ENCODE data around the gene HTT.
A peak's percentile ranks its signal among the peaks of the same experiment; 100 is the strongest.

The HTT gene

DNA sequence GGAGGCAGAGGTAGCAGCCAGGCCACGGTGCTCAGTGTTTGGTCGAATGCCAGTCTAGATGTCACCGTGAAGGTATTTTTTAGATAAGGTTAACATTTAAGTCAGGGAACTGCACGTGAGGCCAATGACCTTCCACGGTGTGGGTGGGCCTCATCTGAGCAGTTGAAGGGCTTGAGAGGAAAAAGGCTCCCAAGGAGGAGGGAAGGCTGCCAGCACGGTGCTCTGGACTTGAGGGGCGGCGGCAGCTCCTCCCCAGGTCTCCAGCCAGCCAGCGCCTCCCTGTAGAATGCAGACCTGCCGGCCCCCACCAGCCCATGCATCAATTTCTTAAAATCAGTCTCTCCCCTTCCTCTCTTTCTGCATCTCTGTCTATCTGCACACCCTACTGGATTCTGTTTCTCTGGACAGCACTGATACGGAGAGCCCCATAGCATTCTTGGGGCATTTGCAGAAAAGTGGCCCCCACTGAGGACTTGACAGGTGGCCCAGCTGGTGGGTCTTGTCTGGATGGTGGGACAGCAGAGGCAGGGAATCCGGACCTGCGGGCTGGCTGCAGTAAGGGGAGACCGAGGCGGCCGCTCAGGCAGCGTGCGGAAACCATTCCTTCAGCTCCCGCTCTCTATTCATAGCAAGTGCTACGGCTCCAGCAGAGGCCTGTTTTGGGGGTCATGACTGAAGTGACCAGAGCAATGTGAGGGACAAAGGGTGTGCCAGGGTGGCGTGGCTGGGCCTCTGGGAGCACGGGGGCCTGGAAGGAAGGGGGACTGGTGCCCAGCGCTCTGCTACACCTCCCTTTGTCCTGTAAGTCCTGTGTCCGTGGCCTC is 210.5 kb downstream of the HTT start:
- Histone ChIP-seq H3K36me3 (ENCODE audit: control insufficient read depth, insufficient read depth, low read length) (no peaks in the 10 kb centered on the region), H3K27me3 (replicated peaks; ENCODE audit: control insufficient read depth, insufficient read depth, low read length) (no peaks in the 10 kb centered on the region), H3K4me3 (replicated peaks; ENCODE audit: low read depth, low read length) (no peak overlapping the region)
- no peak for DNase-seq (ENCODE audit: extremely low read depth, insufficient read length)
- TF ChIP-seq, protein P1, sequence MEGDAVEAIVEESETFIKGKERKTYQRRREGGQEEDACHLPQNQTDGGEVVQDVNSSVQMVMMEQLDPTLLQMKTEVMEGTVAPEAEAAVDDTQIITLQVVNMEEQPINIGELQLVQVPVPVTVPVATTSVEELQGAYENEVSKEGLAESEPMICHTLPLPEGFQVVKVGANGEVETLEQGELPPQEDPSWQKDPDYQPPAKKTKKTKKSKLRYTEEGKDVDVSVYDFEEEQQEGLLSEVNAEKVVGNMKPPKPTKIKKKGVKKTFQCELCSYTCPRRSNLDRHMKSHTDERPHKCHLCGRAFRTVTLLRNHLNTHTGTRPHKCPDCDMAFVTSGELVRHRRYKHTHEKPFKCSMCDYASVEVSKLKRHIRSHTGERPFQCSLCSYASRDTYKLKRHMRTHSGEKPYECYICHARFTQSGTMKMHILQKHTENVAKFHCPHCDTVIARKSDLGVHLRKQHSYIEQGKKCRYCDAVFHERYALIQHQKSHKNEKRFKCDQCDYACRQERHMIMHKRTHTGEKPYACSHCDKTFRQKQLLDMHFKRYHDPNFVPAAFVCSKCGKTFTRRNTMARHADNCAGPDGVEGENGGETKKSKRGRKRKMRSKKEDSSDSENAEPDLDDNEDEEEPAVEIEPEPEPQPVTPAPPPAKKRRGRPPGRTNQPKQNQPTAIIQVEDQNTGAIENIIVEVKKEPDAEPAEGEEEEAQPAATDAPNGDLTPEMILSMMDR (IDR thresholded peaks at IDR 0.05; ENCODE audit: insufficient read depth, low read length, poor library complexity, severe bottlenecking), result no peak

DNA sequence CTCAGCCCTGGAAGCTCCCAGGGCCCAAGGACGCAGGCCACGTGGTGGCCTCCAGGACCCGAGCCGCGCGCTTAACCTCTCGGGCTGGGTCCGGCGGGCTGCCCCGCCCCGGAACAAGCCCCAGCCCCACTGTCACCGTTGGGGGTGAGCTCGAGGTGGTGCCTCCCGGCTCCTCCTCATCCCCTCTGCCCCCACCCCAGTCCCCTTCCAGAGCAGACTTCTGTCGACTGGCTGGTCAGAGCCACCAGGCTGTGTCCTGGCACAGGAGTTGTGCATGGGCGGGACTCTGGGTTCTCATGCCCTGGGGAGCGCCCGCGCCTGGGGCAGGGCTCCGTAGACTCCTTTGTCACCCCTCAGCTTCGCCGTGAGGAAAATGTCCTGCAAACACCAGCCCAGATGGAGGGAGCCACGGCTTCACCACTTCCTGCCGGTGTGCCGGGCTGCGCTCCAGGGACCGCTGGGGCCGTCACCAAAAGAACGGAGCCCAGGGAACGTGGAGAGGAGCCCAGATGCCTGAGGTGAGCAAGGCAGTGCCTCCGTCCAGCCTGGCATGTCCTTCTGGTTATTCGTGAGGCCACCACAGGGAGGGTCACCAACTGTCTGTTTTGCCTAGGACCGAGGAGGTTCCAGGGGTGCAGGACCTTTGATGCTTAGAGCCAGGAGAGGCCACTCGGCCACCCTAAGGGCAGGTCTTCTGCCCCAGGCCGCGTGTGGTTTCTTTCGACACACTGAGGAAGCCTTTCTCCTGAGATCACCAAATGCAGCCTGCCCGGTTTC is 211.3 kb downstream of the HTT start:
- Histone ChIP-seq H3K36me3 (ENCODE audit: control insufficient read depth, insufficient read depth, low read length) (no peaks in the 10 kb centered on the region), H3K27me3 (replicated peaks; ENCODE audit: control insufficient read depth, insufficient read depth, low read length) (no peaks in the 10 kb centered on the region), H3K4me3 (replicated peaks; ENCODE audit: low read depth, low read length) (no peak overlapping the region)
- TF ChIP-seq, protein P1 (IDR thresholded peaks at IDR 0.05; ENCODE audit: insufficient read depth, low read length, poor library complexity, severe bottlenecking), result no peak
- DNase-seq (ENCODE audit: extremely low read depth, insufficient read length), result peak; percentile 67

DNA sequence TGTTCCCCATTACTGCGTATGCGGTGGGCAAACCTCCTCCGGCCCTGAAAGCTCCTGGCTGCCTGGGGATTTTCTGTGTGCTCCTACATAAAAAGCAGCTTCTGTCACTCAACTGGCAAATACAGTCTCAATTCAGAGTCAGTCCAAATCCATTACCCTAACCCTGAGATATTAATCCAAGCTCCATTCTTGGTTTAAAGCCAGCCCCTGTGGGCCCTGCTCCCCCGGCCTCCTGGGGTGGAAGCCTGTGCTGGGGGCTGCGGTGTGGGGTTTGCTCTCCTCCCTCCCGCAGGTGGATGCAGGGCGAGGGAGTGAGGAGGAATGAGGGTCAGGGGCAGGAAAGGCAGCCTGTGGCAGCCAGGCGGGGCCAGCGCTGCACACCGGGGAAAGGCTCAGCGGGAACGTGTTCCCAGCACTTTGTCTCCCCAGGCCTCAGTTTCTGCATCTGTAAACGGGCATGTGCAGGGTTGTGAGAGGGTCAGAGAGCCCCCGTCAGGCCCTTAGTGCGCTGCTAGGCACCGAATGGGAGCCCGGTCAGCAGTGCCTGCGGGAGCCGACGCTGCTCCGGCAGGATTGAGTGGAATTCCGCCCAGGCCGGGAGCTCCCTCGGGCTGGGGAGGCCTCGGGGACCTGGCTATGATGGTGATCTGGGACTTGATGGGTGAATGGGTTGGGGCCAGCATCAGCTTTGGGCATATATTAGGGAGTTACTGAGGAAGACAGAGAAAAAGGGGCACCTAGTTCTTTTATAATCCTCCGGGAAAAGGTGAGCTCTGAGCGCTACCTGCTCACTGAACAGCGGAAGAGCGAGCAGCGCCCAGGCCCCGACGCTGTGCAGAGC is 212.1 kb downstream of the HTT start:
- DNase-seq (ENCODE audit: extremely low read depth, insufficient read length), result no peak
- Histone ChIP-seq H3K27me3 (replicated peaks; ENCODE audit: control insufficient read depth, insufficient read depth, low read length) (no peaks in the 10 kb centered on the region), H3K4me3 (replicated peaks; ENCODE audit: low read depth, low read length) (no peak overlapping the region), H3K36me3 (ENCODE audit: control insufficient read depth, insufficient read depth, low read length) (no peaks in the 10 kb centered on the region)
- TF ChIP-seq, protein P1 (IDR thresholded peaks at IDR 0.05; ENCODE audit: insufficient read depth, low read length, poor library complexity, severe bottlenecking), result no peak

DNA sequence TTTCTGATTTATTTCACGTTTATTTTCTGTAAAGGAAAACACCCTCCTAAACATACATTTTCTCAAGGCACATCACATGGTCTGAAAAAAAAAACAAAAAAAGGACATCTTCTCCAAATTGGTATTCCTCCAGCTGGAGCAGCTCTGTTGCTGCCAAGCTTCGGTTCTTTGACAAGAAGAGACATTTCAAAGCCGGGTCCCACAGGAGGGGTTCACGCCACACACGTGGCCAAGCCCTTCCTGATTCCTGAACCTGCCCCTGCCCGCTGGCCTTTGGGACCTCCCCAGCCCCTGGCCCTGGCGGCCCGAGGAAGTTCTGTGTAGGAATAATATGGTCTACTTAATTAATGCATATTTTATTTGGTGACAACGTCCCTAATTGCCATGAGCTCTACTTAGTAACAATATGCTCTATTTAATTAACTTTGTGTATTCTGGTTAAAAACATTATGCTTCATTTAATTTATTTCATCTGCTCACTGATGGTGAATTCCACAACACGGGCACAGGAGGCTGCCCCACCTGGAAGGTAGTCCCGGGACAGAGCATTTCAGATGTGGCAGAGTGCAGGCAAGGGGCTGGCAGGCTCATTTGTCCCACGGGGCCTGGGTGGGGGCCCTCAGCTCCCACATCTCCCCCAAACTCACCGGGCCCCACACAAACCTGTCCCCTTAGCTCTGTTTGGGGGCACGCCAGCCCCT is 212.9 kb downstream of the HTT start:
- no peak for DNase-seq (ENCODE audit: extremely low read depth, insufficient read length)
- TF ChIP-seq, protein P1 (IDR thresholded peaks at IDR 0.05; ENCODE audit: insufficient read depth, low read length, poor library complexity, severe bottlenecking), result no peak
- no peaks in the 10 kb centered on the region; the same call in 1 of the 2 replicates for H3K27me3 ChIP-seq (replicated peaks; ENCODE audit: control insufficient read depth, insufficient read depth, low read length)
- no peaks in the 10 kb centered on the region for H3K36me3 ChIP-seq (ENCODE audit: control insufficient read depth, insufficient read depth, low read length)
- H3K4me3 ChIP-seq (replicated peaks; ENCODE audit: low read depth, low read length), result no peak overlapping the region

DNA sequence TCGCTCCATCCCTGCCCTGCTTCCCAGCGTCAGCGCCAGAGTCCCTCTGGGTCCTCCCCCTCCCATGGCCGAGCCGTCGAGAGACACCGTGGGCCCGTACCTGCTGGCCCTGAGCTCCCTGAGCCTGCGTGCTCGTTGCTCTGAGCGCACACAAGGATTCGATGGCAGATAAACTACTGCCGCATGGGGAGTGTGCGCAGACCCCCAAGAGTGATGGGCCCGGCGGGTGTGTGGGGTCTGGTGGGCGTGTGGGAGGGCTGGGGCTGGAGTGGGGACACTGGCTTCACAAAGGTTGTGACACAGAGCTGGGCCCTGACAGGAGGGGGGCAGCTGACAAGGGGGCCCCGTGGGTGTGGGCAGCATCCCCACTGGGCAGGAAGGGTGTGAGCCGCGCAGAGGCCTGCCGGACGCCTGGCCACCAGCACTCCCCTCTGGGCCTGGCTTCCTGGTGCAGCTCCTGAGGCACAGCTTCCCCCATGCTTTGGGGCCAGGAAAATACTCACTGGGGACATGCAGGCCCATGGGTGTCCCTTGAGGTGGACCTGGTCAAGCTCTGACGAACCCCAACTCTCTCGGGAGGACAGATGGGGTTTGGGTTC is 213.6 kb downstream of the HTT start:
- no peaks in the 10 kb centered on the region; the same call in 1 of the 2 replicates for H3K27me3 ChIP-seq (replicated peaks; ENCODE audit: control insufficient read depth, insufficient read depth, low read length)
- H3K4me3 ChIP-seq (replicated peaks; ENCODE audit: low read depth, low read length), result no peak overlapping the region
- TF ChIP-seq, protein P1 (IDR thresholded peaks at IDR 0.05; ENCODE audit: insufficient read depth, low read length, poor library complexity, severe bottlenecking), result no peak
- no peak for DNase-seq (ENCODE audit: extremely low read depth, insufficient read length)
- no peaks in the 10 kb centered on the region for H3K36me3 ChIP-seq (ENCODE audit: control insufficient read depth, insufficient read depth, low read length)
